HG02840 (cell line): ENCODE results near the gene HSDL1.

Source experiments
- ATAC-seq: cut with Tn5 transposase; IDR thresholded peaks from one replicate; pipeline ENCODE4 v1.9.1; 2021; ENCODE audit warnings: mild to moderate bottlenecking, moderate library complexity, moderate number of reproducible peaks; ENCODE audit not compliant: unreplicated experiment, low FRiP score

The HSDL1 gene

GRCh38 chr16:84144859-84145639 lies at the start of gene HSDL1, which contains the start of gene DNAAF1:
Gene HSDL1, minus strand, starts transcription at chr16:84145177. Its CDS starts 13,856 bp downstream, at chr16:84131321.
Gene DNAAF1, plus strand, starts transcription at chr16:84145308. Its CDS starts 133 bp downstream, at chr16:84145441.
- peak; percentile 76 for ATAC-seq

DNA sequence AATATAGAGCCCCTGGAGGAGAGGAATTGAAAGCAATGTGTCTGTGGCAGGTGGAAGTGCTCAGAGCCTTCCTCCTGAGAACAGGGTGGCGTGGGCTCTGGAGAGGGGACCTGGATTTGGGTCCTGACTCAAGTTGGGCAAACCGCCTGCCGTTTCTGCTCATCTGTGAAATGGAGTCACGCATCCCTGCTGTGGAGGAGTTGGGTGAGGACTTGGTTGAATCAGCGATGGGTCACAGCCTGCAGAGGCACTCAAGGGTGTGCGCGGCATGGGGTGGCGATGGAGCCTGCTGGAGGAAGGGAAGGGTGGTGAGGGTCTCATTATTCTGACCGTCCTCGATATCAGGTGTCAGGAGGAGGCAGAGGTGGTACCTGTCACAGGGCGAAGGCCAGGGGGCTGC lies 49.0 kb upstream of the HSDL1 start:
- no peak for ATAC-seq

- no peak for ATAC-seq
Observed at GRCh38 chr16:84193480-84193879, 48.5 kb upstream of the HSDL1 start.

DNA sequence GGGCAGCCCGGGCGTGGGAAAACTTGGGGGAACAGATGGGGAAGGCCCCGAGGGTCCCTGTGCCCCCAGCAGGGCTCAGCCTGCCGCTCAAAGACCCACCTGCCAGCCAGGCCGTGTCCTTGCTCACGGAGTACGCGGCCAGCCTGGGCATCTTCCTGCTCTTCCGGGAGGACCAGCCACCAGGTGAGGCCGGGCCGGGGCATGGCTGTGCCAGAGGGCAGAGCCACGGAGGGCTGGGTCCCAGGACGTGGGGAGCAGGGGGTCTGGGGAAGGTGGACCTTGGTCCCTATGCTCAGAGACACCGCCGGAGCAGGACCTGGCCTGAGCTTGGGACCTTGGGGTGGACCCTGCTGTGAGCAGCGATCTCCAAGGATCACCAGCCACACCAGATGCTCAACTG lies 46.5 kb upstream of the HSDL1 start:
- no peak for ATAC-seq

- no peak for ATAC-seq
Observed at GRCh38 chr16:84190731-84191388, 45.9 kb upstream of the HSDL1 start, which contains the start of gene ADAD2. Gene ADAD2, plus strand, starts transcription at chr16:84191157. Its CDS starts 74 bp downstream, at chr16:84191231.

- ATAC-seq, result peak; percentile 87
Observed at GRCh38 chr16:84186685-84187437, 41.9 kb upstream of the HSDL1 start, which contains the start of gene TAF1C. Gene TAF1C, minus strand, starts transcription at chr16:84187057. Its CDS starts 2,069 bp downstream, at chr16:84184988.

DNA sequence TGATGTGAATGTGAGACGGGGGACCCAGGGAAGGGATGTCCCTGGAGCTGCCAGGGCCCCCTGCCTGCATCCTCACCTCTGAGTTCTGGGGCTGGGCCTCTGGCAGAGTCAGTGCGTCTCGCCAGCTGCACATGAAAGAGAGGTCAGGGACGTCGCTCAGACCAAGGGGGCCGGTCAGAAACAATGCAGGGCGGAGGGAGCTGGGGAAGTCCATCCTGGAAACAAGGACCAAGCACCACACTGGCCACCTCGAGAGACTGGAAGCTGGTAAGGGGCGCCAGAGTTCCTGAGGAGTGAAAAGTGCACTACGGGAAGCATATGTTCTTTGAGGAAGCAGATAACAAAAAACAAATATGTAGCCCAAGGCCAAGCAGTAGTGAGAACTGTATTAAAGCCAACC lies 39.8 kb upstream of the HSDL1 start:
- ATAC-seq, result no peak

- ATAC-seq, result no peak
Observed at GRCh38 chr16:84183911-84184591, 39.1 kb upstream of the HSDL1 start.

DNA sequence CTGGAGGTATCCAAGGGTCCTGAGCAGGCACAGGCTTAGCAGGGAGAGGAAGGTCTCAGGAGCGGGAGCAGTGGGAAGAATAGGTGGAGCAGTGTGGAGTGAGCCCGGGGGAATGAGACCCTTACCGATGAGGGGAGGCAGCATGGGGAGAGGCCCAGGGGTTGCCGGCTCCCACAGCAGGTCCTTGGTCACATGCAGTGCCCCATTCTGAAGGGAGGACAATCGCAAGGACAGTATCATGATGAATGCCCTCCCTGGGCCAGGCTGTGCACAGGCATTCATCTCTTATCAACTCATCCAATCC lies 38.5 kb upstream of the HSDL1 start:
- ATAC-seq, result no peak

DNA sequence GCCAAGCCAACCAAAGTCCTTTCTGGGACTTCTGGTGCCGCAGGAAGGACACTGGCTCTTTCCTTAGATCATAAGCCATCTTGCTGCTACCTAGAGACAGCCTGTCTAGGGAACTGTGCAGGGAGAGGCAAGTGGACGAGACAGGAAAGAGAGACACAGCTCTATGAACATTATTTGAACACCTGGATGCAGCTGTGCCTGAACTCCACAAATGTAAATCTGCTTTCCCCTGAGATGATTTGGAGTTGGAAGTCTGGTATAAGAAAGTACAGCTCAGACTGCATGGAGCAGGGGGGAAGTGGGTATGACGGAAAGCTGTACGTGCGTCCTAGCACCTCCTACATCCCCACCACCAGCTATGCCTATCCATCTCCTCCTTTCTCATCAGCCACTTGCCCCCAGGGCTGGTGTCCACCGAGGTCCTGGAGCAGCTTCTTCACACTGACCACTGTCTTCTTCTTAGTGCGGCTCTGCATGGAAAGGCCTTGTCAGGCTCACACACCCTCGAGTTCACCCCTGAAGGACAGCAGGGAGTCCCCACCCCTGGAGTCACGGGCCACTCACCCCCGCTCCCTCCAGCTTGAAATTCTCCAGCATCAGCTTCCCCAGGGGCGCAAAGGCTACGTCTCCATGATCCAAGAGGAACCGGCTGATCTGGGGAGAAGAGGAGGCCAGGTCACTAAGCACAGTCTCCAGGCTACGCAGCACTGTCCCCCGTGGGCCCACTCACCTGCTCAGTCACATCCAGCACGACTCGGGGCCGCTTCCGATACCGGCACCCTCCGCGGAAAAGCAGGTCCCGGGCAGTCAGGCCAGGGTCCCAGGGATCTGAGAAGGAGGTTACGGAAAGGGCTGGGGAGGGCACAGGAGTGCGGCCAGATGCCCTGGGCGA lies 37.9 kb upstream of the HSDL1 start:
- no peak for ATAC-seq

DNA sequence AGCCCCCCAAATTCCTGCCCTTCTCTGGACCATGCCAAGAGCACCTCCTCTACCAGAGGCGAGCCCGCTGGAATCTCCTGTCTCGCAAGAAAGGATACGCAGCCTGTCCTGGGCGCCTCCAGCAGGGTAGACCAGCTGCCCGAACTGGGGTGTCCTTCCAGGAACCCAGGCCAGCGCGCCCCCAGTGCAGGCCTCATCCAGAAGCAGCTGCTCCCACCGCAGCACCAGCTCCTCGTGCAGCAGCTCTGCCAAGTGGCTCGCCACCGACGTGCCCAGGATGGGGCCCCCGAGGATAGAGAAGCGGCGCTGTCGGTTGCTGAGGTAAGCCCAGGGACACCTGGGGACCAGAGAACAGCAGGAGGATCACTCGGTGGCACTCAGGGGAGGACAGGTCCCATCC lies 37.1 kb upstream of the HSDL1 start:
- no peak for ATAC-seq

- ATAC-seq, result no peak
Observed at GRCh38 chr16:84181144-84181915, 36.4 kb upstream of the HSDL1 start.

GRCh38 chr16:84180519-84181140 lies 35.7 kb upstream of the HSDL1 start:
- ATAC-seq, result no peak

DNA sequence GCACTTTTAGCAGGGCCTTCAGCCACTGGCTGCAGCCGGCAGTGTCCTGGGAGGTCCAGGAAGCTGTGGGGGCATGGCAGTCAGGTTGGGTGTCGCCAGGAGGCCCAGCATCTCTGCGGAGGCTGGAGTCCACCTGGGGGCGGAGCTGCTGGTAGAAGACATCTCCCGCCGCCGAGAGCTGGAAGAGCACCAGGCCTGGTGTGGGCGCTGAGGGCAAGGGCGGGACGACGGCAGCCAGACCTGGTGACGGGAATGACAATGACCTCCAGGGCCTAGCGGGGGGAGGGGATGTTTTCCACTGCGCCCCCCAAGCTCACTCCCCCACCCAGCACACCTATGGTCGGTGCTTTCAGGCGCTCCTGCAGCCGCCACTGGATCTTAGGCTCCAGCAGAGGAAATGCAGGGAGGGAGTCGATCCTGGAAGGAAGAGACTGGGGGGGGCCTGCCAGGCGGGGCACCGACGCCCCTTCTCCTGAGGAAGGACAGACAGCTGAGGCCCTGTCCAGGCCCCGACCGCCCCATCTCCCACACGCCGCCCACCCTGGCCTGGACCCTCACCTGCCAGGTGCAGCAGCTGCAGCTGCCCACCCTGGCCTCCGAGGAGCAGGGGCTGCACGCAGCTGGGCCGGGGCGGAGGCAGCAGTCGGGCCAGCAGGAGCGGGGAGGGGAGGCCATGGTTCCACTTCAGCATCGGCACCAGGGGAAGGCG lies 34.8 kb upstream of the HSDL1 start:
- ATAC-seq, result no peak

- ATAC-seq, result no peak
Observed at GRCh38 chr16:84178892-84179611, 34.1 kb upstream of the HSDL1 start.

DNA sequence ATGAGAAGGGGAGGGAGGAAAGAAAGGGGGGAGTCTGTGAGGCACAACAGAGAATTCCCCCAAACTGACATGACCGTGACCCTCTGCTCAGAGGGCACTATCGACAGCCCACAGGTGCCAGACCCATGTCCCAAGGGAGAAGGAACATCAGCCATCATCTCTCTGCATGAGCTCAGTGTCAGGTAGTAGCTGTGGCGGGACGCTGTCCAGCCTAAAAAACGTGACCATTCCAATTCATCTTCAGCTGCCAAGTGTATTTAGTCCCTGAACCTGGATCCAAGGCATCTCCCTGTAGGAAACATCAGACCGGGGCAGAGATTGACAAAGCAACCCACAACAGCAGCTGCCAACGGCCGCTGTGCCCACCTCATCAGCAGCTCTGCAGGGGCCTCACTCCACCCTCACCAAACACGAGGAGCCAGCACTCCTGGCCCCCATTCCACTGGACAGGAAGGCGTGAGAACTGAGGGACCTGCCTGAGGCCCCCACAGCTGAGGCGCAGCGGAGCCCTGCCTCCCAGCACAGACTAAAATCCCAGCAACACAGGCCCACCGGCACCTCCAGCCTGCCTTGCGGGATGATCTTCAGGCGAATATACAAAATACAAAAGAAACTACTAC lies 33.3 kb upstream of the HSDL1 start:
- ATAC-seq, result no peak

DNA sequence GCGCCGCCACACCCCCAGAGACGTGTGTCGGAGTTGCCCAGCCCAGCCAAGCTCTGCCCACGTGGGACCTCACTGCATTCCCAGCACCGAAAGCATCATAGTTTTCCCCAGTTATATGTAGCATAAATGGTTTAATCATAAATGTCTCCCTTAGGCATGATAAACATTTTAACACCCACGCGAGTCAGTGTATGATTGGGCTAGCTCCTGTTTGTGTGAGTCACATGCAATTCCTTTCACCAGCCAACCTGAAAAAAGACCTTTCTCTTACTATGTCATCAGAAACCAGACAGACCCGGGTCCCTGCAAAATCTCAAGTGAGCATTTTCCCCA lies 32.7 kb upstream of the HSDL1 start:
- no peak for ATAC-seq
